Measurements from ENCODE around the gene SERPINA4. TPM values are rescaled to one million over a fixed set of nuclear protein-coding genes. Genes with fewer than 3 reads are reported as not detected.

Gene SERPINA4
- total RNA-seq, 1 donor from 2014 or later, result not detected

- no peak for TF ChIP-seq EZH2 (IDR thresholded peaks at IDR 0.05; ENCODE audit: insufficient read depth, low read length)
- no peak for TF ChIP-seq CTCF (IDR thresholded peaks at IDR 0.05; ENCODE audit: insufficient read depth, low read depth, low read length)
- Histone ChIP-seq H3K9ac (ENCODE audit: low read length) (no peak overlapping the region), H3K79me2 (ENCODE audit: insufficient read depth, low read length) (no peaks in the 10 kb centered on the region), H3K36me3 (ENCODE audit: insufficient read depth, low read length) (no peaks in the 10 kb centered on the region), H3K27ac (ENCODE audit: low read depth, low read length) (no peak overlapping the region), H3K4me1 (ENCODE audit: insufficient read depth, low read length) (no peaks in the 10 kb centered on the region), H3K4me2 (ENCODE audit: low read length) (no peak overlapping the region), H4K20me1 (ENCODE audit: insufficient read depth, low read length) (no peaks in the 10 kb centered on the region), H3K4me3 (ENCODE audit: insufficient read depth, low read depth, low read length) (no peak overlapping the region), H3K9me3 (ENCODE audit: insufficient read depth, low read depth, low read length) (peaks cover 5% of the 10 kb centered on the region), H3K27me3 (ENCODE audit: insufficient read depth, low read length) (peaks cover 9% of the 10 kb centered on the region), H2AFZ (ENCODE audit: low read depth, low read length) (no peak overlapping the region)
- FAIRE-seq (no peak), DNase-seq (ENCODE audit: low read depth) (no peak)
- no peak overlapping the region for H3K4me3 Mint-ChIP-seq (ENCODE audit: unreplicated experiment)
- H3K4me1 Mint-ChIP-seq (ENCODE audit: low read depth, unreplicated experiment), result peaks cover 7% of the 10 kb centered on the region
- no peak overlapping the region for H3K27ac Mint-ChIP-seq (ENCODE audit: unreplicated experiment)
- no peaks in the 10 kb centered on the region for H3K9me3 Mint-ChIP-seq (ENCODE audit: unreplicated experiment)
- H3K27me3 Mint-ChIP-seq (ENCODE audit: low read depth, unreplicated experiment), result peaks cover 28% of the 10 kb centered on the region
- H3K36me3 Mint-ChIP-seq (ENCODE audit: low read depth, unreplicated experiment), result no peaks in the 10 kb centered on the region
Observed at GRCh38 chr14:94515856-94516255, 45.4 kb upstream of the SERPINA4 start.

- peaks cover 7% of the 10 kb centered on the region for H3K4me1 Mint-ChIP-seq (ENCODE audit: low read depth, unreplicated experiment)
- TF ChIP-seq EZH2 (IDR thresholded peaks at IDR 0.05; ENCODE audit: insufficient read depth, low read length) (no peak), CTCF (IDR thresholded peaks at IDR 0.05; ENCODE audit: insufficient read depth, low read depth, low read length) (no peak)
Observed at GRCh38 chr14:94517248-94517640, 44.0 kb upstream of the SERPINA4 start.

DNA sequence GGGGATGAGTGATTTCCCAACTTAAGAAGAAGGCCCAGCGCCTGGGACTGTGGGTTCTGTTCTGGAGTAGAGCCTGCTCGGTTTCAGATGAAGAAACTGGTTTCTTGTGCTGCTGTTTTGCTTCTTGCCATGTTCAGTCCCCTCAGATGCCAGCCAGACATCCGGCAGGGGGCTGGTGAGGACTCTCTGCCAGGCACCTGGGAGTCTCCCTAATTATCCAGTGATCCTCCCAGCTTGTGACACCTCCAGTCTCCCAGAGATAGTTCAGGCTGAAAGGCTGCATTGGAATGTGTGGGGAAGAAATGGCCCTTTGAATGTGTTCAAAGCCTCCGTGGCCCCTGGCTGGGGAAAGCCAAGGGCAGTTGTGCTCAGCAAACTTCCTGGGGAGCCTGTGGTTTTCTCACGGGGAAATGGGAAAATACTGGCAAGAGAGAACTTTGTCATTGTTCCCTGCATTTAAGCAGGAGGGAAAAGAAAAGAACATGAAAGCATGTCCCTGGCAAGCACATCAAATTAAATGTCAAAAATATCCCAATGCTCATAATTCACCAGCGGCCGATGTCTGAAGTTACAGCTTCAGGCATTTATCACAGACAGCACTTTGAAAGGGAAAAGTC, 43.5 kb upstream of the SERPINA4 start:
- no peaks in the 10 kb centered on the region for H4K20me1 ChIP-seq (ENCODE audit: insufficient read depth, low read length)
- no peak overlapping the region for H3K4me3 ChIP-seq (ENCODE audit: insufficient read depth, low read depth, low read length)
- H3K27me3 ChIP-seq (ENCODE audit: insufficient read depth, low read length), result peaks cover 9% of the 10 kb centered on the region
- H3K4me3 Mint-ChIP-seq (ENCODE audit: unreplicated experiment), result no peak overlapping the region
- H3K9ac ChIP-seq (ENCODE audit: low read length), result no peak overlapping the region
- H3K9me3 ChIP-seq (ENCODE audit: insufficient read depth, low read depth, low read length), result peaks cover 5% of the 10 kb centered on the region
- no peak overlapping the region for H3K27ac ChIP-seq (ENCODE audit: low read depth, low read length)
- DNase-seq (ENCODE audit: low read depth), result no peak
- no peak overlapping the region for H2AFZ ChIP-seq (ENCODE audit: low read depth, low read length)
- peaks cover 3% of the 10 kb centered on the region for H3K9me3 Mint-ChIP-seq (ENCODE audit: unreplicated experiment)
- no peaks in the 10 kb centered on the region for H3K79me2 ChIP-seq (ENCODE audit: insufficient read depth, low read length)
- no peaks in the 10 kb centered on the region for H3K36me3 Mint-ChIP-seq (ENCODE audit: low read depth, unreplicated experiment)
- TF ChIP-seq CTCF (IDR thresholded peaks at IDR 0.05; ENCODE audit: insufficient read depth, low read depth, low read length) (no peak), EZH2 (IDR thresholded peaks at IDR 0.05; ENCODE audit: insufficient read depth, low read length) (no peak)
- H3K36me3 ChIP-seq (ENCODE audit: insufficient read depth, low read length), result no peaks in the 10 kb centered on the region
- no peak for FAIRE-seq
- H3K4me2 ChIP-seq (ENCODE audit: low read length), result no peak overlapping the region
- H3K4me1 ChIP-seq (ENCODE audit: insufficient read depth, low read length), result no peaks in the 10 kb centered on the region
- H3K4me1 Mint-ChIP-seq (ENCODE audit: low read depth, unreplicated experiment), result peaks cover 7% of the 10 kb centered on the region
- H3K27me3 Mint-ChIP-seq (ENCODE audit: low read depth, unreplicated experiment), result peaks cover 35% of the 10 kb centered on the region
- H3K27ac Mint-ChIP-seq (ENCODE audit: unreplicated experiment), result peak overlapping the region; percentile 34

More at GRCh38 chr14:94517248-94517640, 44.0 kb upstream of the SERPINA4 start:
- no peaks in the 10 kb centered on the region for H4K20me1 ChIP-seq (ENCODE audit: insufficient read depth, low read length)
- H3K79me2 ChIP-seq (ENCODE audit: insufficient read depth, low read length), result no peaks in the 10 kb centered on the region
- Mint-ChIP-seq H3K36me3 (ENCODE audit: low read depth, unreplicated experiment) (no peaks in the 10 kb centered on the region), H3K4me3 (ENCODE audit: unreplicated experiment) (no peak overlapping the region), H3K9me3 (ENCODE audit: unreplicated experiment) (peaks cover 3% of the 10 kb centered on the region), H3K27me3 (ENCODE audit: low read depth, unreplicated experiment) (peaks cover 34% of the 10 kb centered on the region), H3K27ac (ENCODE audit: unreplicated experiment) (no peak overlapping the region)
- FAIRE-seq (no peak), DNase-seq (ENCODE audit: low read depth) (no peak)
- H3K27me3 ChIP-seq (ENCODE audit: insufficient read depth, low read length), result peaks cover 9% of the 10 kb centered on the region
- H3K36me3 ChIP-seq (ENCODE audit: insufficient read depth, low read length), result no peaks in the 10 kb centered on the region
- H3K9me3 ChIP-seq (ENCODE audit: insufficient read depth, low read depth, low read length), result peaks cover 5% of the 10 kb centered on the region
- no peaks in the 10 kb centered on the region for H3K4me1 ChIP-seq (ENCODE audit: insufficient read depth, low read length)
- no peak overlapping the region for H3K27ac ChIP-seq (ENCODE audit: low read depth, low read length)
- no peak overlapping the region for H3K4me3 ChIP-seq (ENCODE audit: insufficient read depth, low read depth, low read length)
- H3K9ac ChIP-seq (ENCODE audit: low read length), result no peak overlapping the region
- H2AFZ ChIP-seq (ENCODE audit: low read depth, low read length), result no peak overlapping the region
- H3K4me2 ChIP-seq (ENCODE audit: low read length), result no peak overlapping the region

Data from astrocyte (in vitro differentiated cells and primary cell).